Measurements from ENCODE around the gene CLDND2.

GRCh38 chr19:51331716-51332115 is 37.1 kb downstream of the CLDND2 start:
- TF ChIP-seq CTCF (conservative IDR thresholded peaks at IDR 0.05) (no peak), ZFX (IDR thresholded peaks at IDR 0.05) (no peak)

Measured in C4-2B (cell line).